Measurements from ENCODE around the gene CTNNAL1.
"Not testable (repeated sequence)": the region's sequence is repeated elsewhere in the genome, so short reads cannot be mapped to it uniquely, and the experiment has no call there.

The CTNNAL1 gene

GRCh38 chr9:108996643-108997042, 16.7 kb downstream of the CTNNAL1 start:
- peaks cover 0 to 16% (median 3%) of the 10 kb centered on the region in 11 experiments; a peak in 7 of 22 replicates for H3K9me3 ChIP-seq (replicated peaks in 1 of 11)
- TF ChIP-seq Cebpa-rat (IDR thresholded peaks at IDR 0.05) = no peak
- H3K36me3 ChIP-seq = peaks cover 0 to 70% (median 28%) of the 10 kb centered on the region in 11 experiments; a peak in 16 of 22 replicates
- H3K4me1 ChIP-seq = peaks cover 8 to 23% (median 15%) of the 10 kb centered on the region in 10 experiments
- no peaks in the 10 kb centered on the region for H3K27me3 ChIP-seq
- H4K20me1 ChIP-seq = no peaks in the 10 kb centered on the region
- H3K4me3 ChIP-seq = no peak overlapping the region
- no peak overlapping the region for H3K4me2 ChIP-seq
- H3K9ac ChIP-seq = no peak overlapping the region
- no peak overlapping the region for H3K27ac ChIP-seq

GRCh38 chr9:108994695-108995094, 18.6 kb downstream of the CTNNAL1 start:
- H3K4me1 ChIP-seq = peaks cover 8 to 23% (median 15%) of the 10 kb centered on the region in 10 experiments
- H3K27me3 ChIP-seq = no peaks in the 10 kb centered on the region
- no peak overlapping the region for H3K9ac ChIP-seq
- peak overlapping the region in 2 of 11 experiments; percentile 6 to 21; a peak in 2 of 22 replicates for H3K27ac ChIP-seq
- H3K4me2 ChIP-seq = peak overlapping the region in 9 of 11 experiments; percentile 2 to 54 (median 33); a peak in 11 of 22 replicates
- TF ChIP-seq Cebpa-rat (IDR thresholded peaks at IDR 0.05) = no peak
- H3K4me3 ChIP-seq = no peak overlapping the region
- H3K9me3 ChIP-seq (replicated peaks in 1 of 11) = peaks cover 0 to 14% (median 0%) of the 10 kb centered on the region in 11 experiments; a peak in 1 of 22 replicates
- peaks cover 0 to 86% (median 33%) of the 10 kb centered on the region in 11 experiments; a peak in 17 of 22 replicates for H3K36me3 ChIP-seq
- no peaks in the 10 kb centered on the region for H4K20me1 ChIP-seq

GRCh38 chr9:108991479-108991878, 21.8 kb downstream of the CTNNAL1 start:
- no peak for TF ChIP-seq Cebpa-rat (IDR thresholded peaks at IDR 0.05)
- H3K27ac ChIP-seq = no peak overlapping the region

GRCh38 chr9:108983885-108984284, 29.4 kb downstream of the CTNNAL1 start:
- Histone ChIP-seq H3K27me3 (no peaks in the 10 kb centered on the region), H4K20me1 (no peaks in the 10 kb centered on the region), H3K9ac (no peak overlapping the region), H3K9me3 (replicated peaks in 1 of 11) (peaks cover 0 to 12% (median 10%) of the 10 kb centered on the region in 11 experiments; a peak in 16 of 22 replicates), H3K4me3 (no peak overlapping the region), H3K4me2 (no peak overlapping the region), H3K36me3 (peaks cover 0 to 72% (median 45%) of the 10 kb centered on the region in 11 experiments; a peak in 19 of 22 replicates), H3K4me1 (no peaks in the 10 kb centered on the region), H3K27ac (no peak overlapping the region)
- TF ChIP-seq Cebpa-rat (IDR thresholded peaks at IDR 0.05) = no peak

More at GRCh38 chr9:108991479-108991878, 21.8 kb downstream of the CTNNAL1 start:
- Histone ChIP-seq H4K20me1 (no peaks in the 10 kb centered on the region), H3K9ac (no peak overlapping the region), H3K27me3 (no peaks in the 10 kb centered on the region), H3K4me3 (no peak overlapping the region), H3K36me3 (peaks cover 0 to 74% (median 45%) of the 10 kb centered on the region in 11 experiments; a peak in 18 of 22 replicates), H3K9me3 (replicated peaks in 1 of 11) (peaks cover 0 to 26% (median 11%) of the 10 kb centered on the region in 11 experiments; a peak in 16 of 22 replicates), H3K4me2 (no peak overlapping the region), H3K4me1 (peaks cover 8 to 23% (median 15%) of the 10 kb centered on the region in 10 experiments)

GRCh38 chr9:108980893-108981292, 32.4 kb downstream of the CTNNAL1 start:
- H3K4me3 ChIP-seq = no peak overlapping the region
- no peak overlapping the region for H3K9ac ChIP-seq
- H3K27ac ChIP-seq = no peak overlapping the region
- H3K9me3 ChIP-seq (replicated peaks in 1 of 11) = no peaks in the 10 kb centered on the region
- no peak for TF ChIP-seq Cebpa-rat (IDR thresholded peaks at IDR 0.05)
- H3K27me3 ChIP-seq = no peaks in the 10 kb centered on the region
- H3K4me1 ChIP-seq = no peaks in the 10 kb centered on the region
- H3K36me3 ChIP-seq = peaks cover 0 to 88% (median 56%) of the 10 kb centered on the region in 11 experiments; a peak in 18 of 22 replicates
- H4K20me1 ChIP-seq = no peaks in the 10 kb centered on the region
- no peak overlapping the region for H3K4me2 ChIP-seq

GRCh38 chr9:108978205-108978604, 35.1 kb downstream of the CTNNAL1 start:
- H3K9me3 ChIP-seq (replicated peaks in 1 of 11) = peaks cover 0 to 2% (median 0%) of the 10 kb centered on the region in 11 experiments; a peak in 1 of 22 replicates
- no peak overlapping the region for H3K27ac ChIP-seq
- H3K36me3 ChIP-seq = peaks cover 0 to 91% (median 65%) of the 10 kb centered on the region in 11 experiments; a peak in 17 of 22 replicates
- no peak overlapping the region for H3K9ac ChIP-seq
- H4K20me1 ChIP-seq = no peaks in the 10 kb centered on the region
- no peak overlapping the region for H3K4me2 ChIP-seq
- no peak overlapping the region for H3K4me3 ChIP-seq
- H3K4me1 ChIP-seq = no peaks in the 10 kb centered on the region
- no peaks in the 10 kb centered on the region for H3K27me3 ChIP-seq
- no peak for TF ChIP-seq Cebpa-rat (IDR thresholded peaks at IDR 0.05)

GRCh38 chr9:108973895-108974294, 39.4 kb downstream of the CTNNAL1 start:
- no peaks in the 10 kb centered on the region for H3K4me1 ChIP-seq
- TF ChIP-seq Cebpa-rat (IDR thresholded peaks at IDR 0.05) = no peak
- no peak overlapping the region for H3K4me2 ChIP-seq
- no peaks in the 10 kb centered on the region for H3K27me3 ChIP-seq
- H3K36me3 ChIP-seq = peaks cover 5 to 83% (median 58%) of the 10 kb centered on the region in 11 experiments; a peak in 20 of 22 replicates
- no peak overlapping the region for H3K9ac ChIP-seq
- H3K4me3 ChIP-seq = no peak overlapping the region
- H3K27ac ChIP-seq = no peak overlapping the region
- no peaks in the 10 kb centered on the region for H4K20me1 ChIP-seq
- peaks cover 14 to 22% (median 16%) of the 10 kb centered on the region in 11 experiments for H3K9me3 ChIP-seq (replicated peaks in 1 of 11)

- Histone ChIP-seq H3K4me2 (no peak overlapping the region), H4K20me1 (no peaks in the 10 kb centered on the region), H3K36me3 (peaks cover 5 to 83% (median 55%) of the 10 kb centered on the region in 11 experiments; a peak in 20 of 22 replicates), H3K9ac (no peak overlapping the region), H3K4me1 (no peaks in the 10 kb centered on the region), H3K27ac (no peak overlapping the region), H3K4me3 (no peak overlapping the region), H3K9me3 (replicated peaks in 1 of 11) (peaks cover 14 to 22% (median 16%) of the 10 kb centered on the region in 11 experiments), H3K27me3 (no peaks in the 10 kb centered on the region)
- TF ChIP-seq Cebpa-rat (IDR thresholded peaks at IDR 0.05) = no peak
Measured at GRCh38 chr9:108972626-108973209, 40.6 kb downstream of the CTNNAL1 start.

- Histone ChIP-seq H3K27ac (no peak overlapping the region), H3K9ac (no peak overlapping the region), H3K4me2 (no peak overlapping the region), H3K9me3 (replicated peaks in 1 of 11) (peaks cover 14 to 22% (median 16%) of the 10 kb centered on the region in 11 experiments), H3K36me3 (peaks cover 5 to 84% (median 55%) of the 10 kb centered on the region in 11 experiments; a peak in 20 of 22 replicates), H3K4me3 (no peak overlapping the region), H3K4me1 (no peaks in the 10 kb centered on the region), H3K27me3 (no peaks in the 10 kb centered on the region), H4K20me1 (no peaks in the 10 kb centered on the region)
- no peak for TF ChIP-seq Cebpa-rat (IDR thresholded peaks at IDR 0.05)
Measured at GRCh38 chr9:108972186-108972585, 41.1 kb downstream of the CTNNAL1 start.

- Histone ChIP-seq H3K9me3 (replicated peaks in 1 of 11) (peaks cover 14 to 22% (median 16%) of the 10 kb centered on the region in 11 experiments), H3K36me3 (peaks cover 5 to 87% (median 54%) of the 10 kb centered on the region in 11 experiments; a peak in 20 of 22 replicates)
- not testable (repeated sequence) for H3K9ac ChIP-seq, H3K27me3 ChIP-seq, H3K27ac ChIP-seq, H3K4me1 ChIP-seq, H3K4me3 ChIP-seq, H3K4me2 ChIP-seq, H4K20me1 ChIP-seq
Measured at GRCh38 chr9:108971392-108971791, 41.9 kb downstream of the CTNNAL1 start.

Data from BLaER1 treated with 17β-estradiol and CSF1 and Interleukin-3, amounts not matched to agents 10 nM and 100 nM (cell line).